NCI-H446 (cell line): ENCODE measurements around the gene PWWP2B.

Source experiments
- DNase-seq, 2 experiments: peaks; one replicate each; lab custom pipeline; 2025; lab: John Stamatoyannopoulos, UW

PWWP2B gene

GRCh38 chr10:132394936-132395703 lies 1.9 kb upstream of the PWWP2B start:
- no peak for DNase-seq

- no peak for DNase-seq
These were observed 1.1 kb upstream of the PWWP2B start for GRCh38 chr10:132395704-132396493.

- no peak for DNase-seq
These were observed 435 bp upstream of the PWWP2B start for GRCh38 chr10:132396494-132397035.

- no peak for DNase-seq
These were observed 918 bp downstream of the PWWP2B start for GRCh38 chr10:132397671-132398565.

GRCh38 chr10:132398566-132398991 lies 1.6 kb downstream of the PWWP2B start:
- no peak for DNase-seq

- no peak for DNase-seq
These were observed 2.4 kb downstream of the PWWP2B start for GRCh38 chr10:132399117-132400035.

- DNase-seq = no peak
These were observed 3.1 kb downstream of the PWWP2B start for GRCh38 chr10:132400041-132400546.

GRCh38 chr10:132400547-132401151 lies 3.6 kb downstream of the PWWP2B start:
- no peak for DNase-seq

- DNase-seq = no peak
These were observed 4.6 kb downstream of the PWWP2B start for GRCh38 chr10:132401401-132402118.

GRCh38 chr10:132402781-132403241 lies 5.8 kb downstream of the PWWP2B start:
- DNase-seq = no peak

GRCh38 chr10:132403511-132404168 lies 6.6 kb downstream of the PWWP2B start:
- DNase-seq = no peak

GRCh38 chr10:132404169-132404880 lies 7.3 kb downstream of the PWWP2B start:
- no peak for DNase-seq

- no peak for DNase-seq
These were observed 8.0 kb downstream of the PWWP2B start for GRCh38 chr10:132404911-132405462.

- DNase-seq = no peak
These were observed 8.5 kb downstream of the PWWP2B start for GRCh38 chr10:132405463-132405991.

GRCh38 chr10:132406181-132406580 lies 9.2 kb downstream of the PWWP2B start:
- no peak for DNase-seq

- DNase-seq = no peak
These were observed 9.8 kb downstream of the PWWP2B start for GRCh38 chr10:132406750-132407149.

- DNase-seq = no peak
These were observed 10.3 kb downstream of the PWWP2B start for GRCh38 chr10:132407243-132407746.
